GM10248 (cell line): Measurements from ENCODE around the gene KHSRP.

Source experiments
- CTCF ChIA-PET: fragments of 300-600 bp; sonication (Branson Sonifier 250); formaldehyde crosslinking; extraction: SDS; loops from one replicate; lab custom pipeline; 2021; ENCODE audit warnings: antibody characterized with exemption; lab: Yijun Ruan, JAX
- POLR2A ChIA-PET: fragments of 350-650 bp; sonication (Branson Sonifier 250); formaldehyde crosslinking; extraction: SDS; loops from one replicate; lab custom pipeline; 2020; ENCODE audit warnings: antibody characterized with exemption; lab: Yijun Ruan, JAX
- DNase-seq: peaks from one replicate; pipeline ENCODE4 v3.0.0; 2012; ENCODE audit errors: extremely low spot score
- CTCF ChIP-seq: IDR thresholded peaks from 2 replicates; pipeline ENCODE4 v1.5.1; 2012; ENCODE audit warnings: mild to moderate bottlenecking, low read depth; ENCODE audit errors: extremely low read depth, missing control alignments, control extremely low read depth

The KHSRP gene

GRCh38 chr19:6443986-6444385 lies 19.4 kb upstream of the KHSRP start:
- no peak for DNase-seq
- ChIA-PET POLR2A (no interaction called here), CTCF (no interaction called here)
- no peak for TF ChIP-seq CTCF

- no peak for DNase-seq
- POLR2A ChIA-PET, result no interaction called here
- no peak for TF ChIP-seq CTCF
These were observed 17.6 kb upstream of the KHSRP start for GRCh38 chr19:6442087-6442688.

GRCh38 chr19:6440905-6441304 lies 16.3 kb upstream of the KHSRP start:
- CTCF ChIA-PET, result interaction anchor here (1.0 kb wide), 1 partner anchor 297 kb away, joined by 3 read pairs; the partner anchor contains the start of gene GPR108
- TF ChIP-seq CTCF, result no peak
- POLR2A ChIA-PET, result no interaction called here
- no peak for DNase-seq

More at GRCh38 chr19:6442087-6442688, 17.6 kb upstream of the KHSRP start:
- CTCF ChIA-PET, result no interaction called here

- DNase-seq, result no peak
- POLR2A ChIA-PET, result no interaction called here
- CTCF ChIA-PET, result no interaction called here
- no peak for TF ChIP-seq CTCF
These were observed 15.1 kb upstream of the KHSRP start for GRCh38 chr19:6439743-6440142.

- POLR2A ChIA-PET, result no interaction called here
- no peak for TF ChIP-seq CTCF
- DNase-seq, result no peak
- CTCF ChIA-PET, result no interaction called here
These were observed 9.1 kb upstream of the KHSRP start, which contains the start of gene SLC25A41 for GRCh38 chr19:6433663-6434062. Gene SLC25A41, minus strand, starts transcription at chr19:6433763. Its CDS starts 70 bp downstream, at chr19:6433693.

GRCh38 chr19:6433165-6433564 lies 8.6 kb upstream of the KHSRP start:
- CTCF ChIA-PET, result no interaction called here
- no peak for TF ChIP-seq CTCF
- no peak for DNase-seq
- POLR2A ChIA-PET, result no interaction called here
